GM18499 (cell line): Measurements from ENCODE around the gene TMEM247.
"Not testable (repeated sequence)": the region's sequence is repeated elsewhere in the genome, so short reads cannot be mapped to it uniquely, and the experiment has no call there.

Source experiments
- ATAC-seq: cut with Tn5 transposase; IDR thresholded peaks from one replicate; pipeline ENCODE4 v1.9.1; 2021; ENCODE audit warnings: moderate number of reproducible peaks; ENCODE audit not compliant: insufficient read depth, unreplicated experiment

Gene TMEM247

GRCh38 chr2:46508312-46508711 is 28.9 kb downstream of the TMEM247 start:
- no peak for ATAC-seq

- ATAC-seq, result no peak
These were observed 29.4 kb downstream of the TMEM247 start for GRCh38 chr2:46508759-46509158.

GRCh38 chr2:46509804-46510203 is 30.4 kb downstream of the TMEM247 start:
- ATAC-seq, result no peak

- no peak for ATAC-seq
These were observed 31.3 kb downstream of the TMEM247 start for GRCh38 chr2:46510598-46511177.

GRCh38 chr2:46512185-46512584 is 32.8 kb downstream of the TMEM247 start:
- ATAC-seq, result no peak

GRCh38 chr2:46514738-46515137 is 35.4 kb downstream of the TMEM247 start:
- ATAC-seq, result no peak

GRCh38 chr2:46517485-46517884 is 38.1 kb downstream of the TMEM247 start:
- ATAC-seq, result no peak

- no peak for ATAC-seq
These were observed 39.5 kb downstream of the TMEM247 start for GRCh38 chr2:46518861-46519260.

- ATAC-seq, result no peak
These were observed 39.9 kb downstream of the TMEM247 start for GRCh38 chr2:46519265-46519664.

- ATAC-seq, result no peak
These were observed 40.9 kb downstream of the TMEM247 start for GRCh38 chr2:46520130-46520711.

GRCh38 chr2:46521215-46521683 is 41.9 kb downstream of the TMEM247 start:
- no peak for ATAC-seq

GRCh38 chr2:46522385-46522784 is 43.0 kb downstream of the TMEM247 start:
- ATAC-seq, result not testable (repeated sequence)

- ATAC-seq, result no peak
These were observed 46.3 kb downstream of the TMEM247 start for GRCh38 chr2:46525522-46526155.

- no peak for ATAC-seq
These were observed 49.5 kb downstream of the TMEM247 start for GRCh38 chr2:46528880-46529279.

- no peak for ATAC-seq
These were observed 51.3 kb downstream of the TMEM247 start for GRCh38 chr2:46530639-46531038.

- ATAC-seq, result no peak
These were observed 52.5 kb downstream of the TMEM247 start for GRCh38 chr2:46531863-46532262.
